Posterior cingulate gyrus (tissue), 11 donors: ENCODE data around the gene SORCS2.

ENCODE experiments used
- DNase-seq, 10 donors: peaks; one replicate each; pipeline versions ENCODE4 v3.0.0 to v3.0.0-alpha.2; 2020 to 2021; ENCODE audit warnings: mixed read lengths in 3 of 10
- intact Hi-C: fragments of 100-400 bp; cut with DNase I; formaldehyde crosslinking; loops from one replicate; pipeline ENCODE4 v1.15.1; 2023

The SORCS2 gene

GRCh38 chr4:7255996-7256395 is 63.7 kb downstream of the SORCS2 start:
- DNase-seq = peak in 1 of 10 donors; percentile 66
- intact Hi-C loops = no loop called here

- intact Hi-C loops = loop anchor here (1.0 kb wide), 1 partner anchor 158 kb away; no protein-coding TSS in a partner anchor
Observed at GRCh38 chr4:7256984-7257810, 64.9 kb downstream of the SORCS2 start.

GRCh38 chr4:7259039-7259438 is 66.7 kb downstream of the SORCS2 start:
- intact Hi-C loops = no loop called here
- no peak for DNase-seq

More at GRCh38 chr4:7256984-7257810, 64.9 kb downstream of the SORCS2 start:
- DNase-seq = peak in 1 of 10 donors; percentile 54

DNA sequence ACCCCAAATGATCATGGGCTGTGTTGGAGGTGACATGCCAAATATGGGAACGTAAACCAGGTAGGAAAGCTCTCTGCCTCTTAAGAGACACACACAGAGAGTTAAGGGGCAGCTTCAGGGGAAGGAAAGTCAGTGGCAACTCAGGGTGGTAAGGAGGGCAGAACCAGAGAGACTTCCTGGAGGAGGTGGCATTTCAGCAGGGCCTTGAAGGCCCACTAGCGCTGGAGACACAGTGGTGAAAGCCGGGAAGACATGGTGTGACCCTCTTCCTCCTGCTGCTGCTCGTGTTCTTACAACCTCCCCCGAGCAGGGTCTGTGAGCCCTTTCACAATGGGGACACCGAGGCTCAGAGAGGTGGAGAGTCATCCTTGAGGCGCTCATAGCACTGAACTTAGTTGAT is 68.2 kb downstream of the SORCS2 start:
- no peak for DNase-seq
- intact Hi-C loops = no loop called here

- DNase-seq = no peak
Observed at GRCh38 chr4:7261087-7261486, 68.7 kb downstream of the SORCS2 start.

DNA sequence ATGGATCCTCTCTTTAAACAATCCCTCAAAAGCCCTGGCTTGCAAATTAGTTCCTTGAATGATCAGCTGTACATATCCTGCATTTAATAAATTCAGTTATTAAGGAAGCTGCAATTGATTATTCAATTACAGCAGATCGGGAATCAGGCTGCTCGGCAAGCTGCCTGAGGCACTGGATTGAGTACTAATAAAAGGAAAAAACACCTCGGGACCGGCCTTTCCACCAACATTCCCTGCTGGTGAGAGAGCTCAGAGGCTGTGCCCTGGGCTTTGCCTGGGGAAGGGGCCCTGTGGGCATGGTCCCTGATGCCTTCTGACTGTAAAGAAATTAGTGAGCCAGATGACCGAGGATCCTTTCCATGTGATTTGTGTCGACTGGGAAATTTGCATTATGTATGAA is 69.2 kb downstream of the SORCS2 start:
- intact Hi-C loops = no loop called here
- no peak for DNase-seq

More at GRCh38 chr4:7261087-7261486, 68.7 kb downstream of the SORCS2 start:
- intact Hi-C loops = no loop called here

- intact Hi-C loops = no loop called here
- DNase-seq = no peak
Observed at GRCh38 chr4:7262134-7262533, 69.8 kb downstream of the SORCS2 start.

GRCh38 chr4:7263166-7263565 is 70.8 kb downstream of the SORCS2 start:
- DNase-seq = peak in 1 of 10 donors; percentile 13
- intact Hi-C loops = no loop called here

DNA sequence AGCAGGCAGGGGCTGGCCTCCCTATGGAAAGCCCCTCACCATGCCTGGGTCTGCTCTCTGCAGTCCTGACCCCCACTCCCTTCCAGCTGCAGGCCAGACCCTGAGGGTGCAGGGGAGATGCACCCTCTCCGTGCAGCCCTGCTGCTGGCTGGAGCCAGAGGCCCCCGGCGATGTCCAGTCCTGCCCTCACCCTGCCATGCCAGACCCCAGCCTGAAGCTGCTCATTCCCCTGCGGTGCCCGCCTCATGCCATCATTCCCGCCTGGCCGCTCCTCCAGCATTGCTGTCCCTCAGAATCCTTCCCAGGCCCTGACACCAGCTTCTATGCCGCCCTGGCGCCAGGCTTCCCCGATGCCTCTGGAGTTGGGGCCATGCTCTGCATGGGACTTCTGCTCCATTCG is 72.4 kb downstream of the SORCS2 start:
- intact Hi-C loops = no loop called here
- DNase-seq = peak in 2 of 10 donors; percentile 69 to 79

- peak in 1 of 10 donors; percentile 75 for DNase-seq
- intact Hi-C loops = no loop called here
Observed at GRCh38 chr4:7266525-7267292, 74.4 kb downstream of the SORCS2 start.

GRCh38 chr4:7267829-7268228 is 75.5 kb downstream of the SORCS2 start:
- peak in 1 of 10 donors; percentile 56 for DNase-seq
- intact Hi-C loops = no loop called here

DNA sequence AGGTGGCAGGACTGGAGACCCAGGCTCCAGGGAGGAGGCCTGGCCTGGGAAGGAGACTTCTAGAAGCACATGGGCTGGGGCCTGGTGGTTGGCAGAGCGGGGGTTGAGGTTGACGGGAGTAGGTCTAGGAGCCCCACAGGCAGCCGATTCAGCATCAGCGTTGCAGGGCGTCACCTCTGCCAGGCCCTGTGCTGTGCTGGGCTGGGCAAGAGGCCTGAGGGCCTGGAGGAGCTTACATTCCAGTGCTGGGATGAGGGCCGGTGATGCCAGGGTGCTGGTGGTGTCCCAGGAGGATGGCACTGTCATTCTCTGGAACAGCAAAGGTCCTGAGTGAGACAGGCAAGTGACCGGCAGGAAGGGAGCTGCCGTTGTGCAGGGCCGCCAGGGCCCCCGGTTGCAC is 76.6 kb downstream of the SORCS2 start:
- intact Hi-C loops = no loop called here
- peak in 1 of 10 donors; percentile 66 for DNase-seq

- peak in 2 of 10 donors; percentile 85 for DNase-seq
- intact Hi-C loops = no loop called here
Observed at GRCh38 chr4:7270121-7270520, 77.8 kb downstream of the SORCS2 start.

DNA sequence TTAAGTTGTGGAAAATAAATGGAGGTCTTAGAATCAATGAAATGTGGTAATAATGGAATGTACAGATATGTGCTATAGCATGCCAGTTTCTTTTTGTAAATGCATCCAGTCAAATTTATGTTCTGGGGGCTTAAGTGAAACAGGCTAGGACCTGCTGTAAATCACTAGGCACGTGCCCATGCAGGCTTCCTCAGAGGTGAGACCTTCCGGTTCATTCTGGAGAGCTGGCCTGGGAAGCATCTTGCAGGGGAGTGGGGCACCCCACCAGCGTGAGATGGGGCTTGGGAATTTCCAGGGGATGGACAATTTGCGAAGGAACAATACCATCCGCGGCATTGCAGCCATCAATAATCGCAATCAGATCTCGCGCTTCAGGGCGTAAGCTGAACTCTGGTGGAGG is 80.1 kb downstream of the SORCS2 start:
- peak in 2 of 10 donors; percentile 13 to 51 for DNase-seq
- intact Hi-C loops = no loop called here

GRCh38 chr4:7273738-7274297 is 81.5 kb downstream of the SORCS2 start:
- peak in 2 of 10 donors; percentile 64 to 81 for DNase-seq
- intact Hi-C loops = no loop called here

DNA sequence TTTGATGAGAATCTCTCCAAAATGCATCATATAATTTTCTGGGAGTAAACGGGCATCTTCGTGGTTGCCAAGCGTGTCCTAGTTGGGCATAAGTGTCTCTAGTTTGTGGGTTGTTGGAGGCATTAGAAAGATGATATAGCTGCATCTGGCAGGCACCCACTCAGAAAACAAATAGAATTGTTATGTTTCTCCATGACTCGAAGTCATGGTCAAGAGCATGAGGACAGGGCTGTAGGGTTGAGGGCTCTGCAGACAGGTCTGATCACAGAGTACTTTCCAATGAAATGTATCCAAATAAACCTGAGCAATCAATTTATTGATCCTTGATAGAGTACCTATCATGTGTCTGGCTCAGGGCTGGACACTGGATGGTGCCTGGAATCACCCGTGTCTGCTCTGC is 82.7 kb downstream of the SORCS2 start:
- DNase-seq = peak in 1 of 10 donors; percentile 18
- intact Hi-C loops = no loop called here

DNA sequence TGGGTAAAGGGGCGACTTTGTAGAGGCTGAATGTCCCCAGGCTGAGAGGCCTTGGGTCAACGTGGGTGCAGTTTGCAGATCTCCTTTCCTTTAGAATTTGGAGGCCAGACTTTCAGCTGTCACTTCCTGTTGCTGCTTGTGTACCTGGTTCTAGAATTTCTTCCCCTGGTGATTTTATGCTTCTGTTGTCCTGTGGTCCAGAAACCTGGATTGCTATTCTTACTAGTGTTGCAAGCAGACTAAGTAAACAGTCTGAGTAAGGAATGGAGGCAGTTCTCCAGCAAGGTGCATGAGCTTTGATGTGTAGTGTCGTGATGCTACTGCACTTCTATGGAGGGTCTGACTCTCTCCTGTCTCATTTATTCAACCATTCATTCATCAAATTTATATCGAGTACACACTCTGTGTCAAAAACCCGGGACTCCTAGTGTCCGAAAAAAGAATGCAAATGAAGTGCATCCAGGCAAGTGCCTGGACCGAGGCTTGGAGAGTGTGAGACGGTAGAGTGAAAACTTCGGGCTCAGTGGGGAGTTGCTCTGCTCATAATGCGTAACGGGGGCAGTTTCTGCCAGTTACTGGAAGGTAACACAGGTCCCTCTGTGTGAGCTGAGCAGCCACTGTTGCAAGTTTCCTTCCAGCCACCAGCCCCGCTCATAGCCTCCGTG is 83.3 kb downstream of the SORCS2 start:
- intact Hi-C loops = no loop called here
- DNase-seq = peak in 2 of 10 donors; percentile 49 to 63

DNA sequence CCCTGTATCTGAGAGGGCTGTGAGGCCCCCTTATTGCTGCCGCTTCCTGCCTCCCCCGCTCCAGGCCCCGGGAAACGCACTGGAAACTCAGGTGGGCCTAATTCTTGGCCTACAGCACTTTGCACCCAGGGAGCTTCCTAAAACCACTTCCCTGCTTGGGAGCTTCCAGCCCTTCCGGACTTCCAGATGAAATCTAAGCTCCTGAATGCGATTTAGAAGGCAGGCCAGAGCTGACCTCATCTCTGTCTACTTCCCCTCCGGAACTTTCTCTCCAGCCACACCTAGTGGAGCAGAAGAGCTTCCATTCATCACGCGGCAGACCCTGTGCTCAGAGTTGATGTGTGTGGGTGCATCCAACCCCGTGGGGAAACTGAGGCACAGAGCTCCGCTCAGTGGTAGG is 84.2 kb downstream of the SORCS2 start:
- intact Hi-C loops = no loop called here
- DNase-seq = no peak

DNA sequence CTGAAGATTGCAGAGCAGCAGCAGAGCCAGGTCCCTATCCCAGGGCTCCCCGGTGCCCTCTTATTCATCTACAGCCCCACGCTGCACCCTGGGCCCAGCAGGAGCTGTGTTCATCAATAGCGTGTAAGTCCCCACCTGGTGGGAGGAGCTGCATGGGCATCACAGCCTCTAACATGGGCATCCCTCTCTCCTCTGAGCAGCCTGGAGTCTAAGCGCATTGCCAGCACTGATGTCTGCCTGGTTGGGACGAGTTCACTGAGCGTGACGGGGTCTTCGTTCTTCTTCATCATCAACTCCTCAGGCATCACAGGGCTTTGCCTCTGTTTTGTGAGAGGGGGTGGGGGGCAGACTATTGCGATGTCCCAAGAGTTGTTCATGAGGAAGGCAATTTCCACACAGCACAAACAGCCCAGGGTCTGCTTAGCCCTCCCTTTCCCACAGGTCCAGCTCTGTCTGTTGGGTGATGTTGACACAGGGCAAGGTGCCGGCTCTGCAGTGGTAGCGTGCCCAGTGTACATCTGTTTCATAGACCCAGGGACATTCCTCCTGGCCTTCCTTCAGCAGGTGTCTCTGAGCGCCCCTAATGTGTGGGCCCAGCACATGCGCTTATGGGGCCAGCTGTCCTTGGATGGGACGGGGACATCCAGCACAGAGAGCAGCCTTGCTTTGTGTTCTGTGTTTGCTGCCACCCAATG is 85.9 kb downstream of the SORCS2 start:
- intact Hi-C loops = no loop called here
- DNase-seq = peak in 3 of 10 donors; percentile 2 to 76 (median 61)

DNA sequence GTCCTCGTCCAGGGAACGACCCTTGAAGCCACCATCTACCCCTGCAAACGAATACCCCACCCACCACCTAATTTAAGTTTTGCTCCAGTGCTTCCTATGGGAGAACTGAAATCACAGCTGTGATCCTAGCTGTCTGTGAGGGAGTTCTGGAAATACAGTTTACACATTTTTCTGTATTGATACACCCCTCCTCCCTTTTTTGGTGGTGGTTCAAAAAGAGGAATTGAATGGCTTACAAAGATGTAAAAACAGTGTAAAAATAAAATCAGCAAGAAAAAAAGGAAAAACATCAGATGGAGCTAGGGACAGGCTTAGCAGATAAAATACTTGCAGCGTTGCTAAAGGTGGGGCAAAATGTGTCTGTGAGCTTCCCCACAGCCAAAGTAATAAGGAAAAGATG is 86.6 kb downstream of the SORCS2 start:
- DNase-seq = peak in 1 of 10 donors; percentile 19
- intact Hi-C loops = no loop called here
